Omental fat pad (tissue), 4 donors: ENCODE measurements around the gene CSN3. TPM values are rescaled to one million over a fixed set of nuclear protein-coding genes. Genes with fewer than 3 reads are reported as not detected.

ENCODE experiments used
- ATAC-seq: fragments of 150-250 bp; one replicate; pipeline ENCODE4 v1.9.1; 2016; ENCODE audit warnings: mild to moderate bottlenecking, moderate library complexity; ENCODE audit not compliant: low FRiP score
- DNase-seq: peaks from one replicate; pipeline ENCODE4 v3.0.0-alpha.2; 2019; ENCODE audit warnings: low spot score
- CTCF ChIP-seq, 3 donors: fragments of 450-650 bp; IDR thresholded peaks; one replicate each; pipeline ENCODE4 v1.5.1; 2016 to 2017; ENCODE audit warnings: antibody characterized with exemption in 3 of 3, mild to moderate bottlenecking in 3 of 3, moderate library complexity in 2 of 3
- total RNA-seq, 4 donors: library from RNA; depleted of rRNA; stranded (reverse); fragments of >200 nt; gene quantifications; one replicate each; pipeline ENCODE4 v1.1.0, GENCODE V29; 2016

CSN3 gene
- total RNA-seq, 4 donors from 2014 or later: not detected

GRCh38 chr4:70225824-70226223 lies 16.6 kb upstream of the CSN3 start, which contains the start of gene FDCSP:
Gene FDCSP (plus strand): TSS chr4:70226124. CDS start chr4:70231195, 5,071 bp downstream.
- no peak for ATAC-seq
- DNase-seq: no peak
- no peak for TF ChIP-seq CTCF (IDR thresholded peaks at IDR 0.05)

GRCh38 chr4:70236125-70236524 lies 6.3 kb upstream of the CSN3 start:
- ATAC-seq (no peak), DNase-seq (no peak)
- no peak for TF ChIP-seq CTCF (IDR thresholded peaks at IDR 0.05)

- no peak for TF ChIP-seq CTCF (IDR thresholded peaks at IDR 0.05)
- DNase-seq: no peak
- no peak for ATAC-seq
Measured at GRCh38 chr4:70239131-70239883, 3.1 kb upstream of the CSN3 start.

GRCh38 chr4:70239884-70240591 lies 2.4 kb upstream of the CSN3 start:
- ATAC-seq: no peak
- no peak for DNase-seq
- no peak for TF ChIP-seq CTCF (IDR thresholded peaks at IDR 0.05)

GRCh38 chr4:70243091-70243490 lies 694 bp downstream of the CSN3 start:
- no peak for TF ChIP-seq CTCF (IDR thresholded peaks at IDR 0.05)
- no peak for ATAC-seq
- no peak for DNase-seq

GRCh38 chr4:70251250-70251944 lies 9.0 kb downstream of the CSN3 start:
- ATAC-seq (no peak), DNase-seq (no peak)
- no peak for TF ChIP-seq CTCF (IDR thresholded peaks at IDR 0.05)
